H9 (cell line): ENCODE measurements around the gene CCDC148. TPM values are rescaled to one million over a fixed set of nuclear protein-coding genes. Genes with fewer than 3 reads are reported as not detected.

Experiments
- DNase-seq: peaks from one replicate; pipeline ENCODE4 v3.0.0-alpha.2; 2017
- H2AFZ ChIP-seq: one replicate; pipeline ENCODE4 v1.6.1; 2013; ENCODE audit warnings: mild to moderate bottlenecking, low read length, control low read depth, moderate library complexity
- H2AK5ac ChIP-seq: 2 replicates; pipeline ENCODE4 v1.6.1; 2013; ENCODE audit warnings: low read length, control low read depth, mixed read lengths; ENCODE audit not compliant: insufficient read length
- H2BK120ac ChIP-seq: one replicate; pipeline ENCODE4 v1.6.1; 2013; ENCODE audit warnings: low read depth, mild to moderate bottlenecking, low read length, control low read depth, inconsistent platforms; ENCODE audit not compliant: poor library complexity, severe bottlenecking
- H2BK12ac ChIP-seq: 2 replicates; pipeline ENCODE4 v1.6.1; 2013; ENCODE audit warnings: low read length, control low read depth, mixed read lengths, low read depth; ENCODE audit not compliant: insufficient read length
- H2BK15ac ChIP-seq: 2 replicates; pipeline ENCODE4 v1.6.1; 2013; ENCODE audit warnings: low read depth, low read length, control low read depth
- H2BK20ac ChIP-seq: one replicate; pipeline ENCODE4 v1.6.1; 2013; ENCODE audit warnings: low read depth, mild to moderate bottlenecking, low read length, control low read depth, inconsistent platforms; ENCODE audit not compliant: poor library complexity, severe bottlenecking
- H2BK5ac ChIP-seq: 2 replicates; pipeline ENCODE4 v1.6.1; 2013; ENCODE audit warnings: low read length, control low read depth, mixed read lengths; ENCODE audit not compliant: insufficient read length
- H3K14ac ChIP-seq: 2 replicates; pipeline ENCODE4 v1.6.1; 2013; ENCODE audit warnings: low read length, control low read depth; ENCODE audit not compliant: insufficient read depth
- H3K18ac ChIP-seq: 2 replicates; pipeline ENCODE4 v1.6.1; 2013; ENCODE audit warnings: low read depth, mild to moderate bottlenecking, mixed read lengths, low read length, control low read depth; ENCODE audit not compliant: insufficient read length
- H3K23ac ChIP-seq: 2 replicates; pipeline ENCODE4 v1.6.1; 2013; ENCODE audit warnings: low read length, control low read depth, mixed read lengths, low read depth; ENCODE audit not compliant: insufficient read length
- H3K23me2 ChIP-seq: 2 replicates; pipeline ENCODE4 v1.6.1; 2013; ENCODE audit warnings: low read depth, mild to moderate bottlenecking, mixed read lengths, low read length, control low read depth; ENCODE audit not compliant: insufficient read length, poor library complexity, severe bottlenecking
- H3K27ac ChIP-seq: 2 replicates; pipeline ENCODE4 v1.5.1; 2013; ENCODE audit warnings: low read length, control low read depth, mixed read lengths, low read depth; ENCODE audit not compliant: insufficient read length
- H3K27me3 ChIP-seq: 2 replicates; pipeline ENCODE4 v1.6.1; 2013; ENCODE audit warnings: low read length, control low read depth, inconsistent platforms; ENCODE audit not compliant: insufficient read depth
- H3K4ac ChIP-seq: 2 replicates; pipeline ENCODE4 v1.6.1; 2013; ENCODE audit warnings: low read depth, mild to moderate bottlenecking, control low read depth, inconsistent platforms, low read length, moderate library complexity
- H3K4me1 ChIP-seq: 2 replicates; pipeline ENCODE4 v1.6.1; 2013; ENCODE audit warnings: low read length, control low read depth, inconsistent platforms; ENCODE audit not compliant: insufficient read depth
- H3K4me2 ChIP-seq: 2 replicates; pipeline ENCODE4 v1.6.1; 2013; ENCODE audit warnings: low read length, control low read depth, mixed read lengths; ENCODE audit not compliant: insufficient read length, insufficient read depth
- H3K56ac ChIP-seq: 2 replicates; pipeline ENCODE4 v1.6.1; 2013; ENCODE audit warnings: low read depth, mild to moderate bottlenecking, mixed read lengths, low read length, control low read depth; ENCODE audit not compliant: insufficient read length
- H3K79me1 ChIP-seq: 2 replicates; pipeline ENCODE4 v1.6.1; 2013; ENCODE audit warnings: low read depth, mild to moderate bottlenecking, moderate library complexity, low read length, control low read depth, inconsistent platforms; ENCODE audit not compliant: insufficient read depth, poor library complexity, severe bottlenecking
- H3K79me2 ChIP-seq: 2 replicates; pipeline ENCODE4 v1.6.1; 2013; ENCODE audit warnings: low read length, control low read depth, inconsistent platforms; ENCODE audit not compliant: insufficient read depth
- H3K9ac ChIP-seq: 2 replicates; pipeline ENCODE4 v1.6.1; 2013; ENCODE audit warnings: low read length, control low read depth, mixed read lengths; ENCODE audit not compliant: insufficient read length; ENCODE audit errors: extremely low read depth
- H3K9me3 ChIP-seq: one replicate; pipeline ENCODE4 v1.6.1; 2013; ENCODE audit warnings: low read depth, low read length, inconsistent platforms; ENCODE audit not compliant: control insufficient read depth
- H3T11ph ChIP-seq: one replicate; pipeline ENCODE4 v1.6.1; 2013; ENCODE audit warnings: mild to moderate bottlenecking, low read length, control low read depth, inconsistent platforms
- H4K20me1 ChIP-seq: one replicate; pipeline ENCODE4 v1.6.1; 2013; ENCODE audit not compliant: control insufficient read depth, insufficient read length, insufficient read depth
- H4K5ac ChIP-seq: 2 replicates; pipeline ENCODE4 v1.6.1; 2013; ENCODE audit warnings: low read depth, mild to moderate bottlenecking, mixed read lengths, low read length, control low read depth; ENCODE audit not compliant: insufficient read length
- H4K8ac ChIP-seq: replicated peaks from 2 replicates; pipeline ENCODE4 v1.6.1; 2013; ENCODE audit warnings: low read length, control low read depth, mixed read lengths, low read depth; ENCODE audit not compliant: insufficient read length
- H4K91ac ChIP-seq: 2 replicates; pipeline ENCODE4 v1.6.1; 2013; ENCODE audit warnings: low read depth, mild to moderate bottlenecking, moderate library complexity, mixed read lengths, low read length, control low read depth; ENCODE audit not compliant: insufficient read length
- H3K27ac Mint-ChIP-seq, 3 experiments: 2 replicates in 2 of 3; 3 replicates in 1 of 3; pipeline ENCODE4 v1.8.0; 2020 to 2021; ENCODE audit warnings: mixed read lengths in 3 of 3, mild to moderate bottlenecking in 1 of 3, moderate library complexity in 1 of 3
- H3K27me3 Mint-ChIP-seq: 2 replicates; pipeline ENCODE4 v1.8.0; 2021; ENCODE audit warnings: low read depth, mild to moderate bottlenecking, moderate library complexity, mixed read lengths
- H3K36me3 Mint-ChIP-seq, 3 experiments: 2 replicates in 2 of 3; 3 replicates in 1 of 3; pipeline ENCODE4 v1.8.0; 2020 to 2021; ENCODE audit warnings: low read depth in 3 of 3, mixed read lengths in 3 of 3; ENCODE audit not compliant: insufficient read depth in 1 of 3
- H3K4me1 Mint-ChIP-seq, 2 experiments: 2 replicates each; pipeline ENCODE4 v1.8.0; 2020; ENCODE audit warnings: mixed read lengths in 2 of 2
- H3K4me3 Mint-ChIP-seq, 2 experiments: 2 replicates in 1 of 2; 3 replicates in 1 of 2; pipeline ENCODE4 v1.8.0; 2020 to 2021; ENCODE audit warnings: mild to moderate bottlenecking in 2 of 2, mixed read lengths in 2 of 2, moderate library complexity in 1 of 2
- H3K9me3 Mint-ChIP-seq, 2 experiments: 2 replicates in 1 of 2; 3 replicates in 1 of 2; pipeline ENCODE4 v1.8.0; 2020; ENCODE audit warnings: mild to moderate bottlenecking in 2 of 2, mixed read lengths in 2 of 2, moderate library complexity in 1 of 2
- WGBS: extraction: QIAGEN DNeasy Blood & Tissue Kit; methylation state at CpG from one replicate; pipeline ENCODE4 v1.1.7; 2013; ENCODE audit warnings: missing lambda C conversion rate, low lambda C conversion rate, mixed read lengths; ENCODE audit not compliant: insufficient read length; ENCODE audit errors: extremely low coverage; 5-methylcytosine and 5-hydroxymethylcytosine counted together
- total RNA-seq: library from RNA; stranded (reverse); gene quantifications from 2 replicates; pipeline ENCODE4 v1.2.1, GENCODE V29; 2021
- TF ChIP-seq, protein P1 (sequence below): fragments of 200-600 bp; sonication (generic); conservative IDR thresholded peaks from 3 replicates; pipeline ENCODE4 v1.8.0; 2021; ENCODE audit warnings: antibody characterized with exemption, mild to moderate bottlenecking

The CCDC148 gene
- total RNA-seq, 1 experiment from 2014 or later, result 1.5 TPM

DNA sequence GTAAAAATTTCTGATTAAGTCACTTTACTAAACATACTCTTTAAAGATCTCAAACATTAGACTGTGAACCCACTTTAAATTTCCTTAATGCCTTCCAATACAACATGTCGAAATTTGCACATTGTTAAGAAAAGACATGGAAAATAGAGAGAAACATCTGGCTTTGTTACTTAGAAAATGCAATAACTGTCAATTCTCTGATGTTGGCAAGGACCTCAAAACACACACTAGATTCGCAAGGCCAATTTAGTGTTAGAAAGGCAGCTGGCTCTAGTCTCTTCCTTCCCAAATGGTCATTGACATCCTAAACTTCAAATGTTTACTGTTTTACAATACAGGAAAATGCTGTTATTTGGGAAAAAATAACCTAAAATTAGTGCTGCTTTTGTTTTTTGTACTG, 244.3 kb downstream of the CCDC148 start:
- Histone ChIP-seq H3K14ac (no peak overlapping the region), H3K27ac (no peak overlapping the region), H4K5ac (no peak overlapping the region), H3K4ac (no peak overlapping the region), H2BK5ac (no peak overlapping the region), H4K8ac (no peak overlapping the region), H2AFZ (no peak overlapping the region), H2BK15ac (no peak overlapping the region), H4K91ac (no peak overlapping the region), H3K4me1 (peaks cover 3% of the 10 kb centered on the region; the same call in 1 of the 2 replicates), H2BK120ac (no peak overlapping the region), H3K23ac (no peak overlapping the region), H3K9me3 (no peaks in the 10 kb centered on the region), H2BK20ac (no peak overlapping the region), H2AK5ac (no peak overlapping the region), H2BK12ac (no peak overlapping the region), H3K79me1 (no peaks in the 10 kb centered on the region), H3K9ac (no peak overlapping the region), H3K79me2 (no peaks in the 10 kb centered on the region), H3K27me3 (no peaks in the 10 kb centered on the region), H3K18ac (no peak overlapping the region), H3K56ac (no peak overlapping the region), H3K4me2 (no peak overlapping the region), H4K20me1 (no peaks in the 10 kb centered on the region), H3K23me2 (no peaks in the 10 kb centered on the region), H3T11ph (no peak overlapping the region)
- Mint-ChIP-seq H3K27me3 (no peaks in the 10 kb centered on the region), H3K27ac (no peak overlapping the region), H3K9me3 (no peaks in the 10 kb centered on the region), H3K36me3 (no peaks in the 10 kb centered on the region; a peak in 1 of 7 replicates), H3K4me1 (peaks cover 12 to 13% of the 10 kb centered on the region in 2 experiments), H3K4me3 (no peak overlapping the region)
- WGBS, result no CpG with 5 or more reads among the region's 2 CpGs
- TF ChIP-seq, protein P1, sequence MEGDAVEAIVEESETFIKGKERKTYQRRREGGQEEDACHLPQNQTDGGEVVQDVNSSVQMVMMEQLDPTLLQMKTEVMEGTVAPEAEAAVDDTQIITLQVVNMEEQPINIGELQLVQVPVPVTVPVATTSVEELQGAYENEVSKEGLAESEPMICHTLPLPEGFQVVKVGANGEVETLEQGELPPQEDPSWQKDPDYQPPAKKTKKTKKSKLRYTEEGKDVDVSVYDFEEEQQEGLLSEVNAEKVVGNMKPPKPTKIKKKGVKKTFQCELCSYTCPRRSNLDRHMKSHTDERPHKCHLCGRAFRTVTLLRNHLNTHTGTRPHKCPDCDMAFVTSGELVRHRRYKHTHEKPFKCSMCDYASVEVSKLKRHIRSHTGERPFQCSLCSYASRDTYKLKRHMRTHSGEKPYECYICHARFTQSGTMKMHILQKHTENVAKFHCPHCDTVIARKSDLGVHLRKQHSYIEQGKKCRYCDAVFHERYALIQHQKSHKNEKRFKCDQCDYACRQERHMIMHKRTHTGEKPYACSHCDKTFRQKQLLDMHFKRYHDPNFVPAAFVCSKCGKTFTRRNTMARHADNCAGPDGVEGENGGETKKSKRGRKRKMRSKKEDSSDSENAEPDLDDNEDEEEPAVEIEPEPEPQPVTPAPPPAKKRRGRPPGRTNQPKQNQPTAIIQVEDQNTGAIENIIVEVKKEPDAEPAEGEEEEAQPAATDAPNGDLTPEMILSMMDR, result no peak
- no peak for DNase-seq
